Thyroid gland (tissue), 4 donors: ENCODE data around the gene TOP1. TPM values are rescaled to one million over a fixed set of nuclear protein-coding genes. Genes with fewer than 3 reads are reported as not detected.

Experiments used
- DNase-seq, 2 donors: peaks; one replicate each; pipeline ENCODE4 v3.0.0-alpha.2; 2019
- H3K27ac ChIP-seq, 3 donors: fragments of 200-600 bp; sonication (generic); 1 replicate in 2 of 3; 2 replicates in 1 of 3; pipeline ENCODE4 v1.5.1; 2016 to 2019; ENCODE audit warnings: mild to moderate bottlenecking in 1 of 3, moderate library complexity in 1 of 3
- H3K27me3 ChIP-seq: fragments of 200-600 bp; sonication (generic); one replicate; pipeline ENCODE4 v1.5.1; 2019
- H3K36me3 ChIP-seq, 2 donors: fragments of 200-600 bp; sonication (generic); one replicate each; pipeline ENCODE4 v1.5.1; 2016 to 2019
- H3K4me1 ChIP-seq, 2 donors: fragments of 200-600 bp; sonication (generic); one replicate each; pipeline ENCODE4 v1.5.1; 2017 to 2019
- H3K4me3 ChIP-seq, 3 donors: fragments of 200-600 bp; sonication (generic); replicated peaks in 1 of 3; 1 replicate in 2 of 3; 2 replicates in 1 of 3; pipeline ENCODE4 v1.5.1; 2016; ENCODE audit warnings: mild to moderate bottlenecking in 1 of 3
- H3K9me3 ChIP-seq: fragments of 200-600 bp; sonication (generic); one replicate; pipeline ENCODE4 v1.5.1; 2017
- POLR2A ChIP-seq, 2 donors: fragments of 450-650 bp; IDR thresholded peaks; one replicate each; pipeline ENCODE4 v1.6.1; 2017; ENCODE audit warnings: antibody characterized with exemption in 2 of 2, mild to moderate bottlenecking in 2 of 2, moderate library complexity in 1 of 2
- WGBS, 2 donors: methylation state at CpG; one replicate each; pipeline ENCODE4 v1.1.5; 2017; 5-methylcytosine and 5-hydroxymethylcytosine counted together
- intact Hi-C: fragments of 100-400 bp; cut with DNase I; formaldehyde crosslinking; loops from one replicate; pipeline ENCODE4 v1.15.1; 2023
- total RNA-seq, 4 donors: library from RNA; depleted of rRNA; stranded (reverse); fragments of >200 nt; gene quantifications; one replicate each; pipeline ENCODE4 v1.2.3, GENCODE V29; 2016
- TF ChIP-seq, protein P1 (sequence below), 6 experiments: fragments of 200-600 bp in 3 of 6; fragments of 450-650 bp in 3 of 6; sonication (generic) in 3 of 6; IDR thresholded peaks; one replicate each; pipeline ENCODE4 v1.5.1; 2016 to 2019; ENCODE audit warnings: antibody characterized with exemption in 6 of 6, mild to moderate bottlenecking in 2 of 6, inconsistent platforms in 1 of 6, moderate library complexity in 1 of 6

Gene TOP1
- total RNA-seq, 4 donors from 2014 or later = 31.3 to 46.3 (median 41.4) TPM

DNA sequence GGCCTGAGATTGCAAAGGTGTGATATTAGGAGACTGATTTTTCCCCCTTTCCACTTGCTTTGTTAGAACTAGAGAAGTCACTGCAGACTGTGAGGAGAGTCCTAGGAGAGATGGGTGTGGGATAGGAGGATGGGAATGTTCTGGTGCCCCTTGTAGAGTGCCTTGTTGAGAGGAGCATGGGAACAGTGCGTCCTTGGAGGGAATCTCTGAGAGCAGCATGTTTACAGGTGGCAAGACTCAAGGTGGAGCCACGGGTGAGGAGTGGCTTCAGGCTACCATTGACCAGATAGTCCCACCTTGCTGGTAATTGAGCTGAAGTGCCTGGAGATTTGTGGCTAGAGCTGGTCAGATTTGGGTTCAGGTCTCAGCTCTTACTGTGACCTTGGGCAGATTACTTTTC is 114.7 kb downstream of the TOP1 start:
- no peaks in the 10 kb centered on the region for H3K9me3 ChIP-seq
- peak; percentile 71 to 74 for DNase-seq
- peak overlapping the region; percentile 74 to 98 (median 96) for H3K27ac ChIP-seq
- 46 to 50% methylated on average over 2 of the region's 2 CpGs for whole genome bisulfite sequencing, 2 donors
- H3K4me3 ChIP-seq = no peak overlapping the region
- intact Hi-C loops = loop anchor here (10.0 kb wide), 1 partner anchor 191 kb away; no protein-coding TSS in a partner anchor
- H3K27me3 ChIP-seq = no peaks in the 10 kb centered on the region
- peaks cover 87 to 96% of the 10 kb centered on the region in 2 donors for H3K4me1 ChIP-seq
- TF ChIP-seq, protein P1, sequence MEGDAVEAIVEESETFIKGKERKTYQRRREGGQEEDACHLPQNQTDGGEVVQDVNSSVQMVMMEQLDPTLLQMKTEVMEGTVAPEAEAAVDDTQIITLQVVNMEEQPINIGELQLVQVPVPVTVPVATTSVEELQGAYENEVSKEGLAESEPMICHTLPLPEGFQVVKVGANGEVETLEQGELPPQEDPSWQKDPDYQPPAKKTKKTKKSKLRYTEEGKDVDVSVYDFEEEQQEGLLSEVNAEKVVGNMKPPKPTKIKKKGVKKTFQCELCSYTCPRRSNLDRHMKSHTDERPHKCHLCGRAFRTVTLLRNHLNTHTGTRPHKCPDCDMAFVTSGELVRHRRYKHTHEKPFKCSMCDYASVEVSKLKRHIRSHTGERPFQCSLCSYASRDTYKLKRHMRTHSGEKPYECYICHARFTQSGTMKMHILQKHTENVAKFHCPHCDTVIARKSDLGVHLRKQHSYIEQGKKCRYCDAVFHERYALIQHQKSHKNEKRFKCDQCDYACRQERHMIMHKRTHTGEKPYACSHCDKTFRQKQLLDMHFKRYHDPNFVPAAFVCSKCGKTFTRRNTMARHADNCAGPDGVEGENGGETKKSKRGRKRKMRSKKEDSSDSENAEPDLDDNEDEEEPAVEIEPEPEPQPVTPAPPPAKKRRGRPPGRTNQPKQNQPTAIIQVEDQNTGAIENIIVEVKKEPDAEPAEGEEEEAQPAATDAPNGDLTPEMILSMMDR (IDR thresholded peaks at IDR 0.05) = no peak
- TF ChIP-seq POLR2A (IDR thresholded peaks at IDR 0.05) = peak in 1 of 2 donors; percentile 40
- H3K36me3 ChIP-seq = no peaks in the 10 kb centered on the region

GRCh38 chr20:41145317-41145716 is 116.7 kb downstream of the TOP1 start:
- peak overlapping the region; percentile 28 to 98 (median 96) for H3K27ac ChIP-seq
- H3K27me3 ChIP-seq = no peaks in the 10 kb centered on the region
- no peak for TF ChIP-seq POLR2A (IDR thresholded peaks at IDR 0.05)
- TF ChIP-seq, protein P1 (IDR thresholded peaks at IDR 0.05) = no peak
- H3K36me3 ChIP-seq = no peaks in the 10 kb centered on the region
- no peak overlapping the region for H3K4me3 ChIP-seq
- intact Hi-C loops = loop anchor here (10.0 kb wide), 1 partner anchor 189 kb away; no protein-coding TSS in a partner anchor
- H3K4me1 ChIP-seq = peaks cover 88 to 97% of the 10 kb centered on the region in 2 donors
- WGBS, 2 donors = 89 to 97% methylated on average over 2 of the region's 2 CpGs
- H3K9me3 ChIP-seq = no peaks in the 10 kb centered on the region
- DNase-seq = no peak

DNA sequence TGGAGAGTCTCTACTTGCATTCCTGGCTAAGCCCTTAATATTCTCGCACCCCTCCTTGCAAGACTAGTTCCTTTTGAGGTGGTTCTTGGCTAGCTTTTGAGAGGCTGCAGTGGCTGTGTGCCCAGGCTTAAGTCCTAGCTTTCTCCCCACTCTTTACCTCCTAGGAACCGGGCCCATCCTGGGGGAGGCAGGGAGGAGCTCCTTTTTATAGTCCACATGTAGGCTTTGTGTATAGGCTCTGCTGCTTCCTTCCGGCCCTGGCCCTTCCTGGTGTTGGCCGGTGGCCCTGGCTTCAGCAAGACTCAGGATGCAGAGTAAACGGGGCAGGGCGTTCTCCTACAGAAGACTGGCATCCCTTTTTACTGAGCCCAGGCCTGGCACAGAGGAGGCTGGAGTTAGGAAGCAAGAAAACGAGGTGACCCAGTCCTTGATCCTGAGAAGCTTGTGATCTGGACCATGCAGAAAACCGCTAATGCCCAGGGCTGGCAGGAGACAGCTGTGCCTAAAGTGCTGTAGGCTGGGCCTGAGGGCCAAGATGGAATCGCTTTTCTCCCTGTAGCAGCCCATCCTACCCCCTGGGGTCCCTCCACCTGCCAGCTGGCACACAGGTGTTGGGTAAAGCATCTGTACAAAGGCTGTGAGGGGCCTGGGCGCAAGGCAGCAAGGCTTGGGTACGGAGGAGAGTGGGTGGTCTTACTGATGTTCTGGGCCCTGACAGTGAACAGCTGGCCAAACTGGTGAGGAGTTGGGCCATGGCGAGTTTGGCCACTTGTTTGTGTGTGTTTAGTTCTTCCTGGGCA is 117.4 kb downstream of the TOP1 start:
- Histone ChIP-seq H3K27me3 (no peaks in the 10 kb centered on the region), H3K36me3 (no peaks in the 10 kb centered on the region), H3K9me3 (no peaks in the 10 kb centered on the region), H3K4me3 (no peak overlapping the region), H3K4me1 (peaks cover 84 to 97% of the 10 kb centered on the region in 2 donors), H3K27ac (peak overlapping the region; percentile 28 to 98 (median 96))
- TF ChIP-seq, protein P1 (IDR thresholded peaks at IDR 0.05) = no peak
- no peak for TF ChIP-seq POLR2A (IDR thresholded peaks at IDR 0.05)
- DNase-seq = peak; percentile 74 to 76
- intact Hi-C loops = loop anchor here (10.0 kb wide), 1 partner anchor 189 kb away; no protein-coding TSS in a partner anchor
- WGBS, 2 donors = 35 to 43% methylated on average over 12 of the region's 12 CpGs

DNA sequence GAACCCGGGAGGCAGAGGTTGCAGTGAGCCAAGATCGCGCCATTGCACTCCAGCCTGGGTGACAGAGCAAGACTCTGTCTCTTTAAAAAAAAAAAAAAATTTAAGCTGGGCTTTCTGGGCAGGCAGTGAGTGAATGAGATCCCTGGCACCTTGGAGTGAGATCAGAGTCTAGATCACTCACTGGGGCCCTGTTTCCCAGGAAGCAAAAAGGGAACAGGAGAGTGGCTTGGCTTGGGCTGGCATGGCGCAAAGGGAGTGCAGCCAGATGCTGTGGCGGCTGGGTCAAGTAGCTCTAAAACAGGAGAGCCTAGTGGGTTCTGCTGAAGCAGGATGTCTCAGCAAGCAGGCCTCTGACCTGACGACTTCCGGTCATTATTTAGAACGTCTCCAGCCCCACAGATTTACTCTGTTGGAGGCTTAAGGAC is 119.2 kb downstream of the TOP1 start:
- Histone ChIP-seq H3K4me1 (peaks cover 77 to 93% of the 10 kb centered on the region in 2 donors), H3K27ac (peak overlapping the region; percentile 28 to 98 (median 96)), H3K36me3 (no peaks in the 10 kb centered on the region), H3K4me3 (no peak overlapping the region), H3K27me3 (no peaks in the 10 kb centered on the region), H3K9me3 (no peaks in the 10 kb centered on the region)
- WGBS, 2 donors = 36 to 46% methylated on average over 8 of the region's 8 CpGs
- peak; percentile 72 to 73 for DNase-seq
- TF ChIP-seq, protein P1 (IDR thresholded peaks at IDR 0.05) = no peak
- no peak for TF ChIP-seq POLR2A (IDR thresholded peaks at IDR 0.05)
- intact Hi-C loops = loop anchor here (10.0 kb wide), 1 partner anchor 187 kb away; no protein-coding TSS in a partner anchor

DNA sequence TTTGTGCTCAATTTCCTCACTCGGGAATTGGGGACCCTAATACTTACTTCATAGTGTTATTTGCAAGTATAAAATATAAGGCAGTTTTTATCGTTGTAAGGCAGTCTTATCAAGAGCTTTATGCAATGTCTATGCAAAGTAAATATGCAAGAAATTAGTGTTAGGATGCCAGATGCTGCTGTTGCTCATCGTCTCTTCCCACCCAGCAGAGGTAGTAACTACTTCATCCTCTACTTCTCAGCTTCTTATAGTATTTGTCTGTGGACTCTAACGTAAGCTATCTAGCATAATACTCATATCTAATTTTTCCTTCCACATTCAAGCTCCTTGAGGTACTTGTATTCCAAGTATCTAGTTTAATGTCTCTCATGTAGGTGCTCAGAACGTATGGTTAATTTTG is 120.3 kb downstream of the TOP1 start:
- 88% methylated on average over 5 of the region's 5 CpGs for WGBS, 2 donors
- no peak for TF ChIP-seq POLR2A (IDR thresholded peaks at IDR 0.05)
- TF ChIP-seq, protein P1 (IDR thresholded peaks at IDR 0.05) = no peak
- peak overlapping the region in 2 of 3 donors; percentile 96 to 98 for H3K27ac ChIP-seq
- no peak for DNase-seq
- H3K9me3 ChIP-seq = no peaks in the 10 kb centered on the region
- no peaks in the 10 kb centered on the region for H3K36me3 ChIP-seq
- H3K27me3 ChIP-seq = no peaks in the 10 kb centered on the region
- intact Hi-C loops = loop anchor here (10.0 kb wide), 1 partner anchor 186 kb away; no protein-coding TSS in a partner anchor
- no peak overlapping the region for H3K4me3 ChIP-seq
- peaks cover 78 to 93% of the 10 kb centered on the region in 2 donors for H3K4me1 ChIP-seq
